GM21381 (cell line): Measurements from ENCODE around the gene CFAP20DC.
A peak's percentile ranks its signal among the peaks of the same experiment; 100 is the strongest.
"Not testable (repeated sequence)": the region's sequence is repeated elsewhere in the genome, so short reads cannot be mapped to it uniquely, and the experiment has no call there.

ENCODE experiments used
- ATAC-seq: cut with Tn5 transposase; IDR thresholded peaks from one replicate; pipeline ENCODE4 v1.9.1; 2021; ENCODE audit warnings: mild to moderate bottlenecking, moderate library complexity; ENCODE audit not compliant: unreplicated experiment

CFAP20DC gene

DNA sequence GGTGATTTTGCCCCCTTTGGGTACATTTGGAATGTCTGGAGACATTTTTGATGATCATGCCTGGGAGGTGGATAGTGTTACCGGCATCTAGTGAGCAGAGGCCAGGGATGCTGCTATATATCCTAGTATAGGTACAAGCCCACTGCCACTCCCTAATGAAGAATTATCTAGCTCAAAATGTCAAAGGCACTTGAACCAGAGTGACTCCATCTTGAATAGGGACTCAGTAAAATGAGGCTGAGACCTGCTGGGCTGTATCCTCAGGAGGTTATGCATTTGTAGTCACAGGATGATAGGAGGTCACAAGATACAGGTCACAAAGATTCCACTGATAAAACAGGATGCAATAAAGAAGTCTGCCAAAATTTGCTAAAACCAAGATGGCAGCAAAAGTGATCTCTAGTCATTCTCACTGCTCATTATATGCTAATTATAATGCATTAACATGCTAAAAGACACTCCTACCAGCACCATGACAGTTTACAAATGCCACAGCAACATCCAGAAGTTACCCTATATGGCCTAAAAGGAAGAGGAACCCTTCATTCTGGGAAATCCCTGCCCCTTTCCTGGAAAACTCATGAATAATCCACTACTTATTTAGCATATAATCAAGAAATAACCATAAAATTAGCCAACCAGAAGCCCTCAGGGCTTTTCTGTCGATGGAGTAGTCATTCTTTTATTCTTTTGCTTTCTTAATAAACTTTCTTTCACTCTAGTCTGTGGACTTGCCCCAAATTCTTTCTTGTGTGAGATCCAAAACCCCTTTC lies 343.2 kb downstream of the CFAP20DC start:
- ATAC-seq = no peak

DNA sequence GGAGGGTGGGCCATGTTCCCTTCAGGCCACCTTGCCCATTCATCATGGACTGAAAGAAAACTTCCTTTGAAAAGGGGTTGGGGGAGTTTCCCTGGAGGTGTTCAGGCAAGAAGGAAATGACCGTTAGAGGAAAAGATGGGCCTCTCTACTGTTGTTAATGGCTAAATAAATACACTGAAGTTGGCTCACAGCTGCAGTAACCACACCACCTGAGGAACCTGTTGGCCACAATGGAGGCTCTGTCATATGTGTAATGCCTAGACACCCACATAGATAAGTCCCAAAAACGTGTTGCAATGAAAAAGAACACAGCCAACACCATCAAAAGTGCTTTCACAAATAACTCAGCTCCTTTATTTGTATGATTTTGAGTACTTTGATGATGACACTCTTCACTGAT lies 345.1 kb downstream of the CFAP20DC start:
- ATAC-seq = no peak

DNA sequence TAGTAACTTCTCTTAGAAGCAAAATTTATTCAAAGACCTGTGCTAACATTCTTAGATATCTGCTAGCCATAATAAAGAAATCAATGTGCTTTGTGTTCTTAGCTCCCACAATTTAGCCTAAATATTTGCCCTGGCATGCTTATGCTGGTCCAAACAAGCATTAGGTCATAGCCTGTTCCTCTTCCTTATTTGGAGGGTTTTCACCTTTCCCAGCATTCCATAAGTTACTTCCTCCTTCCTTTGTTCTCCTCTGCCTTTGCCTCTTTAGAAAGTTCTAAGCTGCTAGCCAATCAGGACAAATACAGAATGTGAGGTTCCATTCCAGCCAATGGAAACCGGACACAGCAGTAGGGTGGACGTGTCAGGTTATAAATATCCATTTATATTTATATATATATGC lies 345.5 kb downstream of the CFAP20DC start:
- not testable (repeated sequence) for ATAC-seq

DNA sequence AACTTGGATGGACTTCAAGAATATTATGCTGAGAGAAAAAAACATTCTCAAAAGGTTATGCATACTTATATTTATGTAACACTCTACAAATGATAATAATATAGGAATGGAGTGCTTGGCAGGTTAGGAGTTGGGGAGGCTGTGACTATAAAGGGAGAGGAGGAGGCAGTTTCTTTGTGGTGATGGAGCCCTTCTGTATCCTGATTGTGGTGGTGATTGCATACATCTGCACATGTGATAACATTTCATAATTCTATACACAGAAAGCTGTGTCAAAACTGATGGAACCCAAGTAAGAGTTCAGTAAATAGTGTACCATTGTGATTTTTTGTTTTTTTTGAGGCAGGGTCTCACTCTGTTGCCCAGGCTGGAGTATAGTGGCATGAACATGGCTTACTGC lies 351.6 kb downstream of the CFAP20DC start:
- ATAC-seq = no peak

DNA sequence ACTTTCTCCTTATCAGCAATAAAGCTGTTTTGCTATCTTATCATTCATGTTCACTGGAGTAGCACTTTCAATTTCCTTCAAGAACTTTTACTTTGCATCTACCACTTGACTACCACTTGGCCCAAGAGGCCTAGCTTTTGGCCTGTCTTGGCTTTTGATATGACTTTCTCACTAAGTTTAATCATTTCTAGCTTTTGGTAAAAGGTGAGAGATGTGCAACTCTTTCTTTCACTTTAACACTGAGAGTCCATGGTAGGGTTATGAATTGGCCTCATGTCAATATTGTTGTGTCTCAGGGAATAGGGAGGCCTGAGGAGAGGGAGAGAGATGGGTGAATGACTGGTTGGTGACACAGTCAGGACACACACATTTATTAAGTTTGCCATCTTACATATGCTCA lies 352.3 kb downstream of the CFAP20DC start:
- peak; percentile 62 for ATAC-seq

DNA sequence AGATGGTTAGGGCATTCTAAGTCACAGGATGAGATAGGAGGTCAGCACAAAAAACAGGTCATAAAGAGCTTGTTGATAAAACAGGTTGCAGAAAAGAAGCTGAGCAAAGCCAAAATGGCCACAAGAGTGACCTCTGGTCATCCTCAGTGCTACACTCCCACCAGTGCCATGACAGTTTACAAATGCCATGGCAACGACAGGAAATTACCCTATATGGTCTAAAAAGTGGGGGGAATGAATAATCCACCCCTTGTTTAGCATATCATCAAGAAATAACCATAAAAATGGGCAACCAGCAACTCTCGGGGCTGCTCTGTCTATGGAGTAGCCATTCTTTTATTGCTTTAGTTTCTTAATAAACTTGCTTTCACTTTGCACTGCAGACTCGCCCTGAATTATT lies 353.0 kb downstream of the CFAP20DC start:
- ATAC-seq = not testable (repeated sequence)

DNA sequence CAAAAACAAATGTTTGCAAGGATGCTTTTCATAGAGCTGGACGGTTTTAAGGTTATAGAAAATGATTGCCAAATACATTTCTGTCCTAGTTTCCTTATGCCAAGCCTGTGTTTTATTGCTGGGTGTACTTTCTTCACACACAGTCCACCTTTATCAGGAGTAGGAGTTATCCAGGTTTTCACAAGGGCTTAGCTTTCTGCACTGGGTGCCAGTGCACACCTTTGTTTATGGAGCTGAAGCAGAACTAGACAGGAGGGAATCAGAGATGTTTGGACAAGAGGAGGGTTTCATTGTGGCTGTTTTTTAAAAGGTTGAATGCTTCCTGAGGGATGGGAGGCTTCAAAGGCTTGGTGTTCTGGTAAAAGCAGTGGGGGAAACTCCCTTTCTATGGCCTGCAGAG lies 353.7 kb downstream of the CFAP20DC start:
- no peak for ATAC-seq

DNA sequence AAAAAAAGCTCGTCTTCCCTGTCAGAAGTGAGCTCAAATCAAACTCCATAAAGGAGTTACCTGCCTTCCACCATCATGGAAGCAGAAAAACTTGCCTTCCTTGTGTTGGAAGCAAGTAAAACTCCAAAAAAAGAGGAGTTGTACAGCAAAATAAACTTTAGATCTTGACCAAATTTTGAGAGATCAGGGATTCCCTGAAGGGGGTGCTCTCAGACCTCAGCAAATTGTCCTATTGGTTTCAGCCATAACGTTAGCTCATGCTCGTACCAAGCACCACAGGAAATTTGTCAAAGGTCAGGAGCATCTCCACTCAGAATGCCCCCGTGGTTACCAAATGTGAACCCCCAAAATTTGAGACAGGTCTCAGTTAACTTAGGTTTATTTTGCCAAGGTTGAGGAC lies 354.5 kb downstream of the CFAP20DC start:
- ATAC-seq = not testable (repeated sequence)

DNA sequence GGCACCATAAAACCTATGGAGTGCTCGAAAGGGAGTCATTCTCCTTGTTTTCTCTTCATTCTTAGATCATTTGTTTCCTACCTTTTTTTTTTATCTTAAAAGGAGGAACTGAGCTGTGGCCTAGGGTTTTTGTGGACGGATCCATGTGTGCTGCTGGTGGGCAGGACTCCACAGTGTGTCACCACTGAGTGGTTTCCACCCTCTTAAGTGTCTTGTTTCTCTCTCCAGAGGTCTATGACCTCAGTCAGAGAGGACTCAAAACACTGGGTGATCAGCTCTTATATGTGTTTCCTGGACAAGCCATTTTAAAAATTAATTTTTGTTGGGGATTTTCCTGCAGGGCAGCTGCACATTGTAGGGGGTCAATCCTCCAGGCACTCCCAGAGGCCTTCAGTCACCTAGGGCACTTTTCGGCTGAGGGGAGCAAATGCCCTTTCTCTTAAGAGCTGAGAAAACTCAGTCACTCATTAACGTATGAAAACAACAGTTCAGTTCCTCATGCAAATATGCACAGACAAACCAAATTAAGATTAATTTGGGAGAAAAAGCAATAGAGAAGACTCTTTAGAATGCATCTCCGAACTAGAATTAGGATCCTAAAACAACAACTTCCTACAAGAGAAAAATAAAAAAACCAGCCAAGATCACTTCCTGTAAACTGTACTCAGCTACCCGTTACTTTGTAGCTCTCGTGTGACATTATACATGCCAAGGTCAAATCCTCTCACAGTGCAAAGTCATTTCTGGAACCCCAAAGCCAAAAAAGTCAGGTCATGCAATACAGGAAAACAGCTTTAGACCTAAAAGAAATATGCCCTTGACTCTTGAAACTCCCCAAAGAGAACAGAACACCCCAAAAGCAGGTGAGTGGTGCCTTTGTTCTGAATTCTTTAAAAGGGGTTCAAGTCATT lies 355.6 kb downstream of the CFAP20DC start:
- ATAC-seq = peak; percentile 72

DNA sequence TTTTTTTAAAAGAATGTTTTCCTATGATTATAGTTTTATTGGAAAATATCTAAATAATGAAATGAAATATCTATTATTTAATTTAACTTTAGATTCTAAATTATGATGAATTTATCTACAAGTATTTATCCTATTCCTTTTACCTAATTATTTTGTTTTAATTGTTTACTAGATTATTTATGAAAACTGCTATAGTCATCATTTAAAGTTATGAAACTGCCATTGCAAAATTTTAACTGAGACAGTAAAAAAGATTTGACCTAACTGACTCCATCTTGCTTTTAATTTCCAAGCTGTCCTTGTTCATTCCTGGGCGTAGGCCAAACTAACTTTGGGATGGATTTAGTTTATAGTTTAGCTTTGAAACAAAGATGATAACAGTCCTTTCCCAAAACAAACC lies 357.3 kb downstream of the CFAP20DC start:
- no peak for ATAC-seq
